ENCODE measurements around the gene UBE2V1. TPM values are rescaled to one million over a fixed set of nuclear protein-coding genes. Genes with fewer than 3 reads are reported as not detected.

The UBE2V1 gene
- polyA plus RNA-seq, 2 of the 4 experiments (the other 2 are of a cell fraction): 129 to 141 TPM

DNA sequence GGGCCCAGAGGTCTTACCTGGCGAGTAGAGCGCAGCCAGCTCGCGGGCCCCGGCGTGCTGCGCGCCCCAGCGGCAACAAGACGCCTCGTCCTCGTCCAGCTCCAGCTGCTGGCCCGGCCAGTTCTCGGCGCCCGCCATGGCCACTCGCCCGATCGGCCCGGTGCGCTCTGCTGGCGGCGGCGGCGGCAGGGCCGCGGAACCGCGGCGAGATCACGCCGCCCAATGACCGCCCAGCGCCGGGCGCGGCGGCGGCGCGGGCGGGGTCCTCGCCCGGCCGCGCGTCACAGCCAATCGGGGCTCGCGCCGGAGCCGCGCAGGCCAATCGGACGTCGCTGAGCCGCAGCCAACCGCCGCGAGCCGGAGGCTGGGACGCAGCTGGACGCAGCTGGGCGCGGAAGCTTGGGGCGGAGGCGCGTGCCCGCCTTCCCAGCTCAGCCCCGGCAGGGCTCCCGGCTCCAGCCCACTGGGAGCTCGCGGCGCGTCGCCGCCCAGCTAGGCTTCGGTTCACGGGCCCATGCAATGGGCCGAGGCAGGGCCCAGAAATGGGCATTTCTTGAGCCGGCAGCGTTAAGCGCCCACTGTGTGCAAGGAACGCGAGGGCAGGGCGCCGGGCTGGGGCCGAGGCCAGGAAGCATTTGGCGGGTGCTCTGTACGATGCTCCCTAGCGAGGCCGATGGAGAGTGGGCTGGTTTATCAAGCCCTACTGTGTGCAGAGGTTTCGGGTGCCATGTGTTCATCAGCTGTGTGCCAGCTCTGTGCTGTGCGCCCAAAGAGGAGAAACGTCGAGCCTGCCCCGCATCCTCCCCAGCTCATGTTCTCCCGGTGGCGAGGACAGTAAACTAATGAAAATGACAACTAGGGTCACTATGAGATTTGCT lies 40.8 kb upstream of the UBE2V1 start, which contains the start of gene PEDS1 (continued):
- TF ChIP-seq, protein P1, sequence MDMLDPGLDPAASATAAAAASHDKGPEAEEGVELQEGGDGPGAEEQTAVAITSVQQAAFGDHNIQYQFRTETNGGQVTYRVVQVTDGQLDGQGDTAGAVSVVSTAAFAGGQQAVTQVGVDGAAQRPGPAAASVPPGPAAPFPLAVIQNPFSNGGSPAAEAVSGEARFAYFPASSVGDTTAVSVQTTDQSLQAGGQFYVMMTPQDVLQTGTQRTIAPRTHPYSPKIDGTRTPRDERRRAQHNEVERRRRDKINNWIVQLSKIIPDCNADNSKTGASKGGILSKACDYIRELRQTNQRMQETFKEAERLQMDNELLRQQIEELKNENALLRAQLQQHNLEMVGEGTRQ (IDR thresholded peaks at IDR 0.05): peak; percentile 28; the same call in 1 of the 2 replicates

DNA sequence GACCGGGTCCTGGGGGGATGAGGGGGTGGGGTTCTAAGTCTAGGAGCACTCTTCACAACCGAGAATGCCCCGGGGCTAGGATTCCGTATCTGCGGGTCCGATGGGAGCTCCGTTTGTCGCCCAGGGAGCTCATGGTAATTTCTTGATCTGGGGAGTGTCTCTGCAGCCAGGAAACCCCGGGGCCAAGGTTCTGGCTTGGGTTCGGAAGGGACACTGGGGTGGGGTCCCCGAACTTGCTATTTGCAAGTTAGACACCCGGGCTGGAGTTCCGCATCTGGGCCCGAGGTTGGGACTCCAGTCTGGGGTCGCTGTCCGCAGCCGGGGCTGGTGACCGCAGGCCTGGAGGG lies 40.2 kb upstream of the UBE2V1 start:
- Histone ChIP-seq H3K4me1 (peaks cover 39% of the 10 kb centered on the region), H3K9me3 (no peaks in the 10 kb centered on the region), H3K4me3 (peak overlapping the region; percentile 100), H3K4me2 (peak overlapping the region; percentile 99), H3K27ac (peak overlapping the region; percentile 95 to 99)
- ChIA-PET POLR2A (interaction anchor here (0.6 to 3.0 kb wide), 10 partner anchors 8 to 37 kb away, joined by 3 to 48 read pairs (median 4); no protein-coding TSS in a partner anchor), CTCF (interaction anchor here (0.5 to 9.3 kb wide), 14 partner anchors 9 to 350 kb away, joined by 3 to 161 read pairs (median 6); no protein-coding TSS in a partner anchor)
- FAIRE-seq (no peak), DNase-seq (ENCODE audit: low read depth in 1 of 2, low spot score in 1 of 2) (no peak), ATAC-seq (peak in 1 of 2 experiments; percentile 6; a peak in 1 of 6 replicates)
- 2% methylated on average over 14 of the region's 18 CpGs for WGBS (ENCODE audit: missing lambda C conversion rate)
- TF ChIP-seq RAD21 (conservative IDR thresholded peaks at IDR 0.05 in 1 of 2, IDR thresholded peaks at IDR 0.05 in 1 of 2) (no peak), TFCP2L1 (CRISPR knock-in tag; IDR thresholded peaks at IDR 0.05) (no peak), RFX5 (IDR thresholded peaks at IDR 0.05) (no peak), EHF (CRISPR knock-in tag; IDR thresholded peaks at IDR 0.05) (no peak), CEBPB (IDR thresholded peaks at IDR 0.05) (no peak), ZC3H11A (IDR thresholded peaks at IDR 0.05) (no peak), NFE2L2 (conservative IDR thresholded peaks at IDR 0.05; ENCODE audit: low read length) (no peak), JUN (IDR thresholded peaks at IDR 0.05) (no peak), HEYL (CRISPR knock-in tag; IDR thresholded peaks at IDR 0.05) (no peak), EHMT2 (IDR thresholded peaks at IDR 0.05; ENCODE audit: low read depth) (no peak), KDM1A (IDR thresholded peaks at IDR 0.05; ENCODE audit: low read depth) (no peak), POLR2A (IDR thresholded peaks at IDR 0.05; ENCODE audit: low read length) (no peak), HOXB13 (CRISPR knock-in tag; IDR thresholded peaks at IDR 0.05; ENCODE audit: low read depth) (no peak), POLR2AphosphoS2 (conservative IDR thresholded peaks at IDR 0.05; ENCODE audit: low read length) (no peak)
- TF ChIP-seq, protein P2, sequence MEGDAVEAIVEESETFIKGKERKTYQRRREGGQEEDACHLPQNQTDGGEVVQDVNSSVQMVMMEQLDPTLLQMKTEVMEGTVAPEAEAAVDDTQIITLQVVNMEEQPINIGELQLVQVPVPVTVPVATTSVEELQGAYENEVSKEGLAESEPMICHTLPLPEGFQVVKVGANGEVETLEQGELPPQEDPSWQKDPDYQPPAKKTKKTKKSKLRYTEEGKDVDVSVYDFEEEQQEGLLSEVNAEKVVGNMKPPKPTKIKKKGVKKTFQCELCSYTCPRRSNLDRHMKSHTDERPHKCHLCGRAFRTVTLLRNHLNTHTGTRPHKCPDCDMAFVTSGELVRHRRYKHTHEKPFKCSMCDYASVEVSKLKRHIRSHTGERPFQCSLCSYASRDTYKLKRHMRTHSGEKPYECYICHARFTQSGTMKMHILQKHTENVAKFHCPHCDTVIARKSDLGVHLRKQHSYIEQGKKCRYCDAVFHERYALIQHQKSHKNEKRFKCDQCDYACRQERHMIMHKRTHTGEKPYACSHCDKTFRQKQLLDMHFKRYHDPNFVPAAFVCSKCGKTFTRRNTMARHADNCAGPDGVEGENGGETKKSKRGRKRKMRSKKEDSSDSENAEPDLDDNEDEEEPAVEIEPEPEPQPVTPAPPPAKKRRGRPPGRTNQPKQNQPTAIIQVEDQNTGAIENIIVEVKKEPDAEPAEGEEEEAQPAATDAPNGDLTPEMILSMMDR (IDR thresholded peaks at IDR 0.05): no peak
- TF ChIP-seq, protein P3, sequence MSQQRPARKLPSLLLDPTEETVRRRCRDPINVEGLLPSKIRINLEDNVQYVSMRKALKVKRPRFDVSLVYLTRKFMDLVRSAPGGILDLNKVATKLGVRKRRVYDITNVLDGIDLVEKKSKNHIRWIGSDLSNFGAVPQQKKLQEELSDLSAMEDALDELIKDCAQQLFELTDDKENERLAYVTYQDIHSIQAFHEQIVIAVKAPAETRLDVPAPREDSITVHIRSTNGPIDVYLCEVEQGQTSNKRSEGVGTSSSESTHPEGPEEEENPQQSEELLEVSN (IDR thresholded peaks at IDR 0.05; ENCODE audit: borderline replicate concordance, low read depth): no peak
- TF ChIP-seq, protein P4, sequence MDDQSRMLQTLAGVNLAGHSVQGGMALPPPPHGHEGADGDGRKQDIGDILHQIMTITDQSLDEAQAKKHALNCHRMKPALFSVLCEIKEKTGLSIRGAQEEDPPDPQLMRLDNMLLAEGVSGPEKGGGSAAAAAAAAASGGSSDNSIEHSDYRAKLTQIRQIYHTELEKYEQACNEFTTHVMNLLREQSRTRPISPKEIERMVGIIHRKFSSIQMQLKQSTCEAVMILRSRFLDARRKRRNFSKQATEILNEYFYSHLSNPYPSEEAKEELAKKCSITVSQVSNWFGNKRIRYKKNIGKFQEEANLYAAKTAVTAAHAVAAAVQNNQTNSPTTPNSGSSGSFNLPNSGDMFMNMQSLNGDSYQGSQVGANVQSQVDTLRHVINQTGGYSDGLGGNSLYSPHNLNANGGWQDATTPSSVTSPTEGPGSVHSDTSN (IDR thresholded peaks at IDR 0.05): no peak
- TF ChIP-seq, protein P5, sequence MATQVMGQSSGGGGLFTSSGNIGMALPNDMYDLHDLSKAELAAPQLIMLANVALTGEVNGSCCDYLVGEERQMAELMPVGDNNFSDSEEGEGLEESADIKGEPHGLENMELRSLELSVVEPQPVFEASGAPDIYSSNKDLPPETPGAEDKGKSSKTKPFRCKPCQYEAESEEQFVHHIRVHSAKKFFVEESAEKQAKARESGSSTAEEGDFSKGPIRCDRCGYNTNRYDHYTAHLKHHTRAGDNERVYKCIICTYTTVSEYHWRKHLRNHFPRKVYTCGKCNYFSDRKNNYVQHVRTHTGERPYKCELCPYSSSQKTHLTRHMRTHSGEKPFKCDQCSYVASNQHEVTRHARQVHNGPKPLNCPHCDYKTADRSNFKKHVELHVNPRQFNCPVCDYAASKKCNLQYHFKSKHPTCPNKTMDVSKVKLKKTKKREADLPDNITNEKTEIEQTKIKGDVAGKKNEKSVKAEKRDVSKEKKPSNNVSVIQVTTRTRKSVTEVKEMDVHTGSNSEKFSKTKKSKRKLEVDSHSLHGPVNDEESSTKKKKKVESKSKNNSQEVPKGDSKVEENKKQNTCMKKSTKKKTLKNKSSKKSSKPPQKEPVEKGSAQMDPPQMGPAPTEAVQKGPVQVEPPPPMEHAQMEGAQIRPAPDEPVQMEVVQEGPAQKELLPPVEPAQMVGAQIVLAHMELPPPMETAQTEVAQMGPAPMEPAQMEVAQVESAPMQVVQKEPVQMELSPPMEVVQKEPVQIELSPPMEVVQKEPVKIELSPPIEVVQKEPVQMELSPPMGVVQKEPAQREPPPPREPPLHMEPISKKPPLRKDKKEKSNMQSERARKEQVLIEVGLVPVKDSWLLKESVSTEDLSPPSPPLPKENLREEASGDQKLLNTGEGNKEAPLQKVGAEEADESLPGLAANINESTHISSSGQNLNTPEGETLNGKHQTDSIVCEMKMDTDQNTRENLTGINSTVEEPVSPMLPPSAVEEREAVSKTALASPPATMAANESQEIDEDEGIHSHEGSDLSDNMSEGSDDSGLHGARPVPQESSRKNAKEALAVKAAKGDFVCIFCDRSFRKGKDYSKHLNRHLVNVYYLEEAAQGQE (IDR thresholded peaks at IDR 0.05): no peak
